ENCODE measurements around the gene MORN1.

DNA sequence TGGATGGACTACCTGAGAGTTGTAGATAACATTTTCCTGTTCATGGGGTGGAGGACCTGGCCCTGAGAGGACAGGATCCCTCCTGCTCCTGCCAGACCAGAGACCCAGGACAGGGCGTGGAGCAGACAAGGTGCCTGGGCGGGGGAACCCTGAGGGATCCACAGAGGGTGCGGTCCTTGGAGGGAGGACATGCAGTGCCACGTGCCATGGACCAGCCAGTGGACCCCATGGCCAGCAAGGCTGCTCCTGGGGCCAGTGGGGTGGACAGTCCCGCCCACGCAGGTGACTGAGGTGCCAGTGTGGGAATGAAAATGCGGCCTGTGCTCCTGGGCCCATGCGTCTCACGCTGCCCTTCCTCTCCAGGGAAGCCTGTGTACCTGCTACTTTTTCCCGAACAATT, 3.9 kb upstream of the MORN1 start:
- TF ChIP-seq MAFK (IDR thresholded peaks at IDR 0.05; ENCODE audit: low read depth, low read length) (no peak), RCOR1 (IDR thresholded peaks at IDR 0.05; ENCODE audit: insufficient replicate concordance, low read length) (no peak), MAZ (IDR thresholded peaks at IDR 0.05; ENCODE audit: borderline replicate concordance, low read depth, low read length) (no peak), POLR2A (IDR thresholded peaks at IDR 0.05; ENCODE audit: low read depth, low read length) (no peak)
- TF ChIP-seq, protein P1, sequence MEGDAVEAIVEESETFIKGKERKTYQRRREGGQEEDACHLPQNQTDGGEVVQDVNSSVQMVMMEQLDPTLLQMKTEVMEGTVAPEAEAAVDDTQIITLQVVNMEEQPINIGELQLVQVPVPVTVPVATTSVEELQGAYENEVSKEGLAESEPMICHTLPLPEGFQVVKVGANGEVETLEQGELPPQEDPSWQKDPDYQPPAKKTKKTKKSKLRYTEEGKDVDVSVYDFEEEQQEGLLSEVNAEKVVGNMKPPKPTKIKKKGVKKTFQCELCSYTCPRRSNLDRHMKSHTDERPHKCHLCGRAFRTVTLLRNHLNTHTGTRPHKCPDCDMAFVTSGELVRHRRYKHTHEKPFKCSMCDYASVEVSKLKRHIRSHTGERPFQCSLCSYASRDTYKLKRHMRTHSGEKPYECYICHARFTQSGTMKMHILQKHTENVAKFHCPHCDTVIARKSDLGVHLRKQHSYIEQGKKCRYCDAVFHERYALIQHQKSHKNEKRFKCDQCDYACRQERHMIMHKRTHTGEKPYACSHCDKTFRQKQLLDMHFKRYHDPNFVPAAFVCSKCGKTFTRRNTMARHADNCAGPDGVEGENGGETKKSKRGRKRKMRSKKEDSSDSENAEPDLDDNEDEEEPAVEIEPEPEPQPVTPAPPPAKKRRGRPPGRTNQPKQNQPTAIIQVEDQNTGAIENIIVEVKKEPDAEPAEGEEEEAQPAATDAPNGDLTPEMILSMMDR (conservative IDR thresholded peaks at IDR 0.05; ENCODE audit: low read depth, low read length), result no peak
- TF ChIP-seq, protein P2, sequence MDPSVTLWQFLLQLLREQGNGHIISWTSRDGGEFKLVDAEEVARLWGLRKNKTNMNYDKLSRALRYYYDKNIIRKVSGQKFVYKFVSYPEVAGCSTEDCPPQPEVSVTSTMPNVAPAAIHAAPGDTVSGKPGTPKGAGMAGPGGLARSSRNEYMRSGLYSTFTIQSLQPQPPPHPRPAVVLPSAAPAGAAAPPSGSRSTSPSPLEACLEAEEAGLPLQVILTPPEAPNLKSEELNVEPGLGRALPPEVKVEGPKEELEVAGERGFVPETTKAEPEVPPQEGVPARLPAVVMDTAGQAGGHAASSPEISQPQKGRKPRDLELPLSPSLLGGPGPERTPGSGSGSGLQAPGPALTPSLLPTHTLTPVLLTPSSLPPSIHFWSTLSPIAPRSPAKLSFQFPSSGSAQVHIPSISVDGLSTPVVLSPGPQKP (IDR thresholded peaks at IDR 0.05; ENCODE audit: borderline replicate concordance, low read depth, low read length), result no peak

Data from IMR-90 (cell line).